NT2/D1 (cell line): Measurements from ENCODE around the gene LRP5.

Experiments
- DNase-seq: peaks from one replicate; pipeline ENCODE4 v3.0.0-alpha.2; 2011; ENCODE audit warnings: low read depth, low spot score
- H3K27me3 ChIP-seq: 2 replicates; pipeline ENCODE4 v1.6.0; 2011; ENCODE audit warnings: mild to moderate bottlenecking; ENCODE audit not compliant: insufficient read length, insufficient read depth
- H3K36me3 ChIP-seq: 2 replicates; pipeline ENCODE4 v1.6.1; 2011; ENCODE audit warnings: mild to moderate bottlenecking, low read length, mixed read lengths; ENCODE audit not compliant: insufficient read depth, insufficient read length
- H3K4me1 ChIP-seq: 2 replicates; pipeline ENCODE4 v1.5.1; 2011; ENCODE audit not compliant: insufficient read depth, insufficient read length
- H3K4me3 ChIP-seq: 2 replicates; pipeline ENCODE4 v1.5.1; 2011; ENCODE audit warnings: low read depth; ENCODE audit not compliant: insufficient read length
- H3K9ac ChIP-seq: 2 replicates; pipeline ENCODE4 v1.6.0; 2011; ENCODE audit warnings: low read depth; ENCODE audit not compliant: insufficient read length
- H3K9me3 ChIP-seq: 2 replicates; pipeline ENCODE4 v1.5.1; 2011; ENCODE audit warnings: mild to moderate bottlenecking, low read length; ENCODE audit not compliant: insufficient read depth
- SUZ12 ChIP-seq: IDR thresholded peaks from 2 replicates; pipeline ENCODE4 v1.6.1; 2011; ENCODE audit not compliant: insufficient read length, insufficient read depth; ENCODE audit errors: extremely low read depth
- YY1 ChIP-seq: IDR thresholded peaks from 2 replicates; pipeline ENCODE4 v1.6.1; 2011; ENCODE audit not compliant: insufficient read length, insufficient read depth
- ZNF274 ChIP-seq: IDR thresholded peaks from 2 replicates; pipeline ENCODE4 v1.6.1; 2011; ENCODE audit warnings: mild to moderate bottlenecking, low read depth, low read length

The LRP5 gene

DNA sequence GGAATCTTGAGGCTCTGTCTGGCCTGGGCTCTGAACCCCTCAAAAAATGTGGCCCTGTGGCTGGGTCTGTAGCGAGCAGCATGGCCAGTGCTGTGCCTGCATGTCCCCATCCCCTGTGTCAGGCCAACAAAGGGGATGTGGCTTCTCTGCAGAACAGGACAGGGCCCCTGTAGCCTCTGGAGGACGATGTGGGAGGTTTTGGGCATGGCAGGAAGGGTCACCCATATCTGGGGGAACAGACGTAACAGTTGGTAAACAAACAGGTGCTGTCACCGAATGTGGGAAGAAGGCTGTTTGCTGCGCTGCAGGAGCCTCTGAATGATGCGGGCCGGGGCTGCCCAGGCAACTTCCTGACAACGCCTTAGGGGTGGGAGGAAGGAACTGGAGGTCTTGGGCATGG, 35.0 kb downstream of the LRP5 start:
- H3K4me1 ChIP-seq: peaks cover 23% of the 10 kb centered on the region
- peaks cover 14% of the 10 kb centered on the region for H3K9me3 ChIP-seq
- H3K9ac ChIP-seq: no peak overlapping the region
- TF ChIP-seq SUZ12: no peak
- TF ChIP-seq YY1: no peak
- H3K4me3 ChIP-seq: no peak overlapping the region
- no peaks in the 10 kb centered on the region for H3K27me3 ChIP-seq
- peaks cover 21% of the 10 kb centered on the region for H3K36me3 ChIP-seq
- no peak for DNase-seq

DNA sequence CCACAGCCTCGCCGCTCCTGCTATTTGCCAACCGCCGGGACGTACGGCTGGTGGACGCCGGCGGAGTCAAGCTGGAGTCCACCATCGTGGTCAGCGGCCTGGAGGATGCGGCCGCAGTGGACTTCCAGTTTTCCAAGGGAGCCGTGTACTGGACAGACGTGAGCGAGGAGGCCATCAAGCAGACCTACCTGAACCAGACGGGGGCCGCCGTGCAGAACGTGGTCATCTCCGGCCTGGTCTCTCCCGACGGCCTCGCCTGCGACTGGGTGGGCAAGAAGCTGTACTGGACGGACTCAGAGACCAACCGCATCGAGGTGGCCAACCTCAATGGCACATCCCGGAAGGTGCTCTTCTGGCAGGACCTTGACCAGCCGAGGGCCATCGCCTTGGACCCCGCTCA, 35.5 kb downstream of the LRP5 start:
- Histone ChIP-seq H3K4me3 (no peak overlapping the region), H3K27me3 (no peaks in the 10 kb centered on the region), H3K4me1 (peaks cover 18% of the 10 kb centered on the region), H3K9me3 (peaks cover 14% of the 10 kb centered on the region), H3K36me3 (peaks cover 21% of the 10 kb centered on the region), H3K9ac (no peak overlapping the region)
- no peak for TF ChIP-seq SUZ12
- TF ChIP-seq YY1: no peak
- no peak for TF ChIP-seq ZNF274
- DNase-seq: no peak

DNA sequence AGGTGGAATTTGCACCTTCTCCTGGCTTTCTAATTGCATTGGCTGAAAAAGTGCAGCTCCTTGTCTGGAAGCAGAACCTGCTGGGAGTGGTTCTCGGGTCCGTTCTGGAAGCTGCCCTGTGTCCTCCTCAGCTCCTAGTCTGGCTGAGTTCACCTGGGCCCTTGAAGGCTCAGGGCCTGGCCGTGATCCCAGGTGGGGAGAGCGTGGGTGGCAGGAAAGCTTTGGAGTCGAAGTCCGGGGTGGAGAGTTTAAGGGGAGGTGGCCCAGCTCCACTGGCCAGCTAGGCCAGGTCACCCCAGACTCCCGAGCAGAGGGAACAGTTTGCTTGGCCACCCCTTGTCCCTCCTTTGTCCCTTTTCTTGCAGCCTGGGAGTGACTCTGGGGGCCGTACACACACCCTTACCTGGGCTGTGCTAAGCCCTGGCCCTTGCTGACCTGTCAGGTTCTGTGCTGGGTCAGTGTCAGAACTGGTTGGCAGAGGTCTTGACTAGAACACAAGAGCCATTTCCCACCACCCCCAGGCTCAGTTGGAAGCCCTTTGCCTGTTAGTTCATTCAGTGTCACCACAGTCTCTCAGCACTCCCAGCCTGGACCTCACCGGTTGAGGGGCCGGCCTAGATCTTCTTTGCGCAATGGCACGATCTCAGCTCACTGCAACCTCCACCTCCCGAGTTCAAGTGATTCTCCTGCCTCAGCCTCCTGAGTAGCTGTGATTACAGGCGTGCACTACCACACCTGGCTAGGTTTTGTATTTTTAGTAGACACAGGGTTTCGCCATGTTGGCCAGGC, 37.3 kb downstream of the LRP5 start:
- Histone ChIP-seq H3K4me1 (peaks cover 25% of the 10 kb centered on the region), H3K4me3 (no peak overlapping the region), H3K9me3 (peaks cover 14% of the 10 kb centered on the region), H3K36me3 (peaks cover 21% of the 10 kb centered on the region), H3K9ac (no peak overlapping the region), H3K27me3 (no peaks in the 10 kb centered on the region)
- TF ChIP-seq YY1 (no peak), ZNF274 (no peak), SUZ12 (no peak)
- no peak for DNase-seq

DNA sequence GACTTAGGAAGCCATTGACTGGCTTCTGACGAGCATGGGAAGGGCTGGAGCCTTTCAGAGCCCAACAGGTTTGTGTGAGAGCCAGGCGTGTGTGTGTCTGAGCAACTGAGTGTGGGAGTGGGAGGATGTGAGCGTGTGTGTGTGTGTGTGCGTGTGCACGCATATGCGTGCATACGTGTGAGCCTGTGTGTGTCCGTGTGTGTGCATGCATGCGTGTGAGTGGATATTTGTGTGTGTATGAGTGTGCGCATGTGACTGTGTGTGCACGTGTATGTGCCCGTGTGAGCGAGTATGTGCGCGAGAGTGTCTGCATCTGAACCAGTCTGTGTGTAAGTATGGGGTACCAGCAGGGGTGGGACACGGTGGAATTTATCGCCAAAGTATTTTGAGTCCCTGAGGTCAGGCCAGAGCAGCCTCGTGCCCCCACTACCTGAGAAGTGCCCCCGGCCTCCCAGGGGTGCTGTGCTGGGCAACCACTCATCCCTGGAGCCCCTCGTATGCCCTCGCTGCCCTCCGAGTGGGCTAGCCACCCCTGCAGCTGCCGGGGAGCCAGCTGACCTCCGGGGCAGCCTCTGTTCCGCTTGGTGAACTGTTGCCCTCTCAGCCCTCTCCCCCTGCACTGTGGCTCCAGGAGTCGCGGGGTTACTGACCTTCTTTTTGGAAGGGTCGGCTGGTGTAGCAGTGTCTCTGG, 38.5 kb downstream of the LRP5 start:
- no peak for DNase-seq

GRCh38 chr11:68351450-68352275, 39.3 kb downstream of the LRP5 start:
- DNase-seq: no peak
- TF ChIP-seq SUZ12 (no peak), ZNF274 (no peak), YY1 (no peak)
- Histone ChIP-seq H3K36me3 (peaks cover 30% of the 10 kb centered on the region), H3K4me1 (peaks cover 26% of the 10 kb centered on the region), H3K27me3 (no peaks in the 10 kb centered on the region), H3K4me3 (no peak overlapping the region), H3K9ac (no peak overlapping the region), H3K9me3 (peaks cover 5% of the 10 kb centered on the region; the same call in 1 of the 2 replicates)

More for the DNA sequence above, 38.5 kb downstream of the LRP5 start:
- peaks cover 29% of the 10 kb centered on the region for H3K4me1 ChIP-seq
- peaks cover 6% of the 10 kb centered on the region for H3K9me3 ChIP-seq
- no peaks in the 10 kb centered on the region for H3K27me3 ChIP-seq
- no peak overlapping the region for H3K9ac ChIP-seq
- peaks cover 27% of the 10 kb centered on the region for H3K36me3 ChIP-seq
- H3K4me3 ChIP-seq: no peak overlapping the region
- no peak for TF ChIP-seq SUZ12
- no peak for TF ChIP-seq ZNF274
- TF ChIP-seq YY1: no peak

DNA sequence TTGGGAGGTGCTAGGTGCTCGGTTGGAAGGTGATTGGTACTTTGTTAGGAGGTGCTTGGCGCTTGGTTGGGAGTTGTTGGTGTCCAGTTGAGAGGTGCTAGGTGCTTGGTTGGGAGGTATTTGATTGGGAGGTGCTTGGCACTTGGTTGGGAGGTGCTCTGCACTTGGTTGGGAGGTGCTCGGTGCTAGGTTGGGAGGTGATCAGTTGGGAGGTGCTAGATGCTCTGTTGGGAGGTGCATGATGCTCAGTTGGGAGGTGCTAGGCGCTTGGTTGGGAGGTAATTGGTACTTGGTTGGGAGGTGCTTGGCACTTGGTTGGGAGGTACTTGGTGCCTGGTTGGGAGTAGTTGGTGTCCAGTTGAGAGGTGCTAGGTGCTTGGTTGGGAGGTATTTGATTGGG, 40.2 kb downstream of the LRP5 start:
- H3K4me3 ChIP-seq: no peak overlapping the region
- H3K36me3 ChIP-seq: peaks cover 32% of the 10 kb centered on the region
- H3K27me3 ChIP-seq: no peaks in the 10 kb centered on the region
- H3K9me3 ChIP-seq: peaks cover 5% of the 10 kb centered on the region; the same call in 1 of the 2 replicates
- no peak overlapping the region for H3K9ac ChIP-seq
- H3K4me1 ChIP-seq: peaks cover 22% of the 10 kb centered on the region
- DNase-seq: no peak
- no peak for TF ChIP-seq YY1
- TF ChIP-seq ZNF274: no peak
- TF ChIP-seq SUZ12: no peak

DNA sequence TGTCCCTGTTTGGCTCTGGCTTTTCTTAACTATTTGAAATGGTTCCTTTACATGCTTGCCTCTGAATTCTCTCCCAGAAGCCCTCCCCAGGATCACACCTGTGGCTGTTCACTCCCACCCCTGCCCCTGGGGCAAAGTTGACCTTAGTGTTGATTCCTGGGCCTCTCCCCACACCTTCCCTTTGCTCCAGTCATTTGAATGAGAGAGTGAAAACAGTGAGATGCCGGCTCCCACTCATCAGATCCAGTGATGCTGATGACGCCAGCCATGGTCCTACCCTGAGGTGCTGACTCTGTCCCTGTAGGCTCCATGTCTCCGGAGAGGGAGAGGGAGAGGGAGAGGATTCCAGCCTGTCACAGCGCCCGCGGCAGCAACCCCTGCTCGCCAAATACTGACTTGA, 40.7 kb downstream of the LRP5 start:
- Histone ChIP-seq H3K27me3 (no peaks in the 10 kb centered on the region), H3K4me1 (peaks cover 24% of the 10 kb centered on the region), H3K9ac (no peak overlapping the region), H3K4me3 (no peak overlapping the region), H3K36me3 (peaks cover 34% of the 10 kb centered on the region), H3K9me3 (peaks cover 5% of the 10 kb centered on the region; the same call in 1 of the 2 replicates)
- TF ChIP-seq SUZ12 (no peak), YY1 (no peak), ZNF274 (no peak)
- DNase-seq: no peak
